Tibial artery (tissue), 4 donors: ENCODE results near the gene GRIK1.

Experiments used
- DNase-seq, 2 donors: peaks; one replicate each; pipeline ENCODE4 v3.0.0-alpha.2; 2019
- H3K27ac ChIP-seq, 2 donors: fragments of 200-600 bp; sonication (generic) in 1 of 2; 1 replicate in 1 of 2; 2 replicates in 1 of 2; pipeline ENCODE4 v1.5.1; 2018 to 2019; ENCODE audit warnings: mild to moderate bottlenecking in 1 of 2
- H3K27me3 ChIP-seq, 2 donors: fragments of 200-600 bp; sonication (generic) in 1 of 2; one replicate each; pipeline versions ENCODE4 v1.5.1 to v1.6.0; 2016 to 2019
- H3K36me3 ChIP-seq, 3 donors: fragments of 200-600 bp; sonication (generic) in 2 of 3; one replicate each; pipeline ENCODE4 v1.5.1; 2016 to 2019; ENCODE audit warnings: mild to moderate bottlenecking in 2 of 3
- H3K4me1 ChIP-seq, 4 donors: fragments of 200-600 bp; sonication (generic) in 2 of 4; 1 replicate in 3 of 4; 2 replicates in 1 of 4; pipeline ENCODE4 v1.5.1; 2016 to 2019
- H3K4me3 ChIP-seq, 2 donors: fragments of 200-600 bp; sonication (generic) in 1 of 2; 1 replicate in 1 of 2; 2 replicates in 1 of 2; pipeline ENCODE4 v1.5.1; 2018 to 2019; ENCODE audit warnings: mild to moderate bottlenecking in 2 of 2
- H3K9me3 ChIP-seq, 3 donors: fragments of 200-600 bp; sonication (generic) in 1 of 3; one replicate each; pipeline ENCODE4 v1.5.1; 2016 to 2019
- intact Hi-C: fragments of 100-400 bp; cut with DNase I; formaldehyde crosslinking; loops from one replicate; pipeline ENCODE4 v1.15.0; 2023; ENCODE audit warnings: low total_unique reads
- TF ChIP-seq, protein P1 (sequence below), 2 experiments: fragments of 200-600 bp in 1 of 2; fragments of 450-650 bp in 1 of 2; IDR thresholded peaks; one replicate each; pipeline ENCODE4 v1.5.1; 2017 to 2019; ENCODE audit warnings: antibody characterized with exemption in 2 of 2, mild to moderate bottlenecking in 1 of 2, moderate library complexity in 1 of 2

The GRIK1 gene

DNA sequence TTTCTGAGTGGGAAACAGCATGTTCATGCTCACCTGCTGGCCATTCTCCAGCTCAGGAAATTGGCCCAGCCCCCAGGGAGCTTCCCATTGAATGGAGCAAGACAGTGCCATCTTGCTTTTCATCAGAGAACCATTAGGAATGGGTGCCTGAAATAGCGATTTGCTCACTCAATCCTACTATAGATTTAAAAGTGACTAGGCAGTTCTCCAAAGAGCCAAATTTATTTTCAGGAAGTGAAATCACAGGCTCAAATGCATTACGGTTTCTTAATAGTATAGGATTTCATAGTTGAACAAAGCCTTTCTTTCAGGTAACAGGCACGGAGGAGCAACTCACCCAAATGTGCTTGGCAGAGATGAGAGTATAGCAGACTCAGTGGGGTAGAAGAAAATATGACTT lies 272.1 kb downstream of the GRIK1 start:
- Histone ChIP-seq H3K4me3 (no peak overlapping the region), H3K27ac (no peak overlapping the region), H3K27me3 (no peaks in the 10 kb centered on the region), H3K36me3 (no peaks in the 10 kb centered on the region), H3K9me3 (no peaks in the 10 kb centered on the region), H3K4me1 (no peaks in the 10 kb centered on the region)
- TF ChIP-seq, protein P1, sequence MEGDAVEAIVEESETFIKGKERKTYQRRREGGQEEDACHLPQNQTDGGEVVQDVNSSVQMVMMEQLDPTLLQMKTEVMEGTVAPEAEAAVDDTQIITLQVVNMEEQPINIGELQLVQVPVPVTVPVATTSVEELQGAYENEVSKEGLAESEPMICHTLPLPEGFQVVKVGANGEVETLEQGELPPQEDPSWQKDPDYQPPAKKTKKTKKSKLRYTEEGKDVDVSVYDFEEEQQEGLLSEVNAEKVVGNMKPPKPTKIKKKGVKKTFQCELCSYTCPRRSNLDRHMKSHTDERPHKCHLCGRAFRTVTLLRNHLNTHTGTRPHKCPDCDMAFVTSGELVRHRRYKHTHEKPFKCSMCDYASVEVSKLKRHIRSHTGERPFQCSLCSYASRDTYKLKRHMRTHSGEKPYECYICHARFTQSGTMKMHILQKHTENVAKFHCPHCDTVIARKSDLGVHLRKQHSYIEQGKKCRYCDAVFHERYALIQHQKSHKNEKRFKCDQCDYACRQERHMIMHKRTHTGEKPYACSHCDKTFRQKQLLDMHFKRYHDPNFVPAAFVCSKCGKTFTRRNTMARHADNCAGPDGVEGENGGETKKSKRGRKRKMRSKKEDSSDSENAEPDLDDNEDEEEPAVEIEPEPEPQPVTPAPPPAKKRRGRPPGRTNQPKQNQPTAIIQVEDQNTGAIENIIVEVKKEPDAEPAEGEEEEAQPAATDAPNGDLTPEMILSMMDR (IDR thresholded peaks at IDR 0.05): no peak
- intact Hi-C loops: no loop called here
- no peak for DNase-seq

DNA sequence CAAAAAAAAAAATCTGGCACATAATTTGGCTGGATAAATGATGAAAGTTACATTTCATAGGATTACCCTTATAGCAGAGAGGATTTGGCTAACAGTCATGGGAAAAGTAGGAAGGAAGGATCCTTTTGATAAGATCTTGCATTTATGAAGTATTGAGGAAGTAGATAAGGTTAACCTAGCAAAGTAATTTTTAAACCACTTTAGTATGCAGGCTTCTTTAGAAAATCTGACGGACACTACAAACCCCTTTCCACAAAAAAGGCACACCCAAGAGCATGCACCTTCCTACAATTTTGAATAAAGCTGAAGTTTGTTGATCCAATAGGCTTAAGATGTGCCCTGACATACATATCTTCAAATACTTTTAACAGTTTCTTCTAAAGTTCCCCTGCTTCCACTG lies 275.2 kb downstream of the GRIK1 start:
- intact Hi-C loops: no loop called here
- H3K4me3 ChIP-seq: no peak overlapping the region
- no peaks in the 10 kb centered on the region for H3K4me1 ChIP-seq
- no peak for DNase-seq
- no peaks in the 10 kb centered on the region for H3K9me3 ChIP-seq
- H3K27ac ChIP-seq: no peak overlapping the region
- no peaks in the 10 kb centered on the region for H3K36me3 ChIP-seq
- no peaks in the 10 kb centered on the region for H3K27me3 ChIP-seq
- TF ChIP-seq, protein P1 (IDR thresholded peaks at IDR 0.05): no peak

DNA sequence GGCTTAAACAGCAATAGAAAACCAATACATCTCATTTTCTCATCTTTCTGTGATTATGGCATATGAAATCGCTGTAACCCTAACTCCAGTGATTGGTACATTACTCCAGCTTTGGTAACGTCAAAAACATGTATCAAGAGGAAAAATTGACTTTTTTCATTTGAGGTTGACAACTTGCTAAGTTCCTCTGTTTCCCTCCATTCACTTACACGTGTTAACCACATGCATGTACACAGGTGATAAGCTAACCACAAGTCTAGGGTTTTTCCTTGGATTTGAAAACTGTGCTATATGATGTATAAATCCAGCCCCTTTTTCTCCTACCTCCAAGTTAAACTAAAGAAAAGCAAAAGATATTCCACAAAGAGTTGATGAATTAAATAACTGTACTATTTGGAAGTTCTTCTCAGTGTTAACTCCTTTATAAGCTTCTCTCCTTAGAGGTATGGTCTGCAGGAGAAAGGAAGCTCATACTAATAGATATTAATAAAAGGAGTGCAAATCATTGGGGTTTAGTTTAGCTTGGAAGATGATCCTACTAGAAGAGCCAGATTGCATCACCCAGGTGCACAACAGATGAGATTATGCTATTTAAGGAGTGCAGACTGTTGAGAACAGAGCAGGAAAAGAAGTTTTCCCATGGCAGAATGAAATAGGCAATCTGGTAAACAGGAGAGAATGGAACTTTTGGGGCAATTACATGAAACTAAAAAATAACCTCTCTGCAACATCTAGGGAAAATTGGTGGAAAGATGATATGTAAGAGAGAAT lies 277.9 kb downstream of the GRIK1 start:
- H3K4me1 ChIP-seq: peaks cover 0 to 2% (median 0%) of the 10 kb centered on the region in 4 donors
- intact Hi-C loops: no loop called here
- H3K27ac ChIP-seq: no peak overlapping the region
- H3K4me3 ChIP-seq: no peak overlapping the region
- TF ChIP-seq, protein P1 (IDR thresholded peaks at IDR 0.05): no peak
- H3K9me3 ChIP-seq: no peaks in the 10 kb centered on the region
- DNase-seq: no peak
- no peaks in the 10 kb centered on the region for H3K36me3 ChIP-seq
- H3K27me3 ChIP-seq: no peaks in the 10 kb centered on the region

DNA sequence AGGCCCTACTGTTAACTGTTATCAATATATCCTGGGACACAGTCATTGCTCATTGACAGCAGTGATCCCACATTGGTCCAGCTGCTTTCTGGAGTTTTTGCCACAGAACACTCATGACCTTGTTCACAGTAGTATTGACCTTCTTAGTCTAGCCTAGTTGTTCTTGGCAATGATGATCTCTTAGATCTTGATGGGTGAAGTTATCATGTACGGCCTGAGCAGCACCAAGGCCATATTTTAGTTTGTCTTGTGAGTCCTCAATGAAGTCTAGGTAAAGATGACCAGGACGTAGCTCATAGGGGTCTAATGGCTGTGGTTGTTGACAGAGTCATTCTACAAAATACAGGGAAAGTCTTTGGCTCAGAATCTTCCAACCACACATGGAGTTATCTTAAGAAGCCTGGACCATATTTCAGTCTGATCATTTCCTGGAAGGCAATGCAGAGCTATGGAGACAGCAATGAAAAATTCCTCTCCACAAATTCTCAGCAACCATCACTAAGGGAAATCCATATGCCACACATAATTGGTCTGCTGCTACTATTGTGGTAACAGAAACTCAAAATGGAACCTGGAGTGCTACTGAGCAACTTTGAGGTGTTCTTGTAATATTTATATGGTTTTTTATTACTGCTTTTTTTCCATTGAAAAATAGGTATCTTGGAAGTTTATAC lies 279.6 kb downstream of the GRIK1 start:
- TF ChIP-seq, protein P1 (IDR thresholded peaks at IDR 0.05): no peak
- H3K27ac ChIP-seq: no peak overlapping the region
- intact Hi-C loops: no loop called here
- no peak for DNase-seq
- peaks cover 0 to 5% (median 0%) of the 10 kb centered on the region in 4 donors for H3K4me1 ChIP-seq
- H3K27me3 ChIP-seq: no peaks in the 10 kb centered on the region
- no peak overlapping the region for H3K4me3 ChIP-seq
- no peaks in the 10 kb centered on the region for H3K9me3 ChIP-seq
- no peaks in the 10 kb centered on the region for H3K36me3 ChIP-seq

DNA sequence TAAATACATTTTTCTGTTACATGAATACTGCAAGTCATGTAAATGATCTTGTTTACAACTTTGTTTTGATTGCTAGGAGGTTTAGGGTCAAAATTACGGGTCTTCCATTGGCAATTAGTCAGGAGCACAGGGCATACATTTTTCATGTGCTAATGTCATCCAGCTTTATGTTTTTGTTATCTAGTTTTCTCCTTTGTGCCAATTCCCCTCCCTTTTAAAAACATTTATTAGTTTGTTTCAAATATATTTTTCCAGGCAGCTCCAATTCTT lies 280.9 kb downstream of the GRIK1 start:
- peaks cover 0 to 5% (median 0%) of the 10 kb centered on the region in 4 donors for H3K4me1 ChIP-seq
- H3K27ac ChIP-seq: no peak overlapping the region
- DNase-seq: no peak
- no peak overlapping the region for H3K4me3 ChIP-seq
- no peaks in the 10 kb centered on the region for H3K9me3 ChIP-seq
- no peaks in the 10 kb centered on the region for H3K36me3 ChIP-seq
- no peaks in the 10 kb centered on the region for H3K27me3 ChIP-seq
- intact Hi-C loops: no loop called here
- TF ChIP-seq, protein P1 (IDR thresholded peaks at IDR 0.05): no peak
